ENCODE data around the gene INPP5A. TPM values are rescaled to one million over a fixed set of nuclear protein-coding genes. Genes with fewer than 3 reads are reported as not detected.

INPP5A gene
- total and polyA plus RNA-seq, 4 donors: 12.4 to 39.9 (median 28.2) TPM

DNA sequence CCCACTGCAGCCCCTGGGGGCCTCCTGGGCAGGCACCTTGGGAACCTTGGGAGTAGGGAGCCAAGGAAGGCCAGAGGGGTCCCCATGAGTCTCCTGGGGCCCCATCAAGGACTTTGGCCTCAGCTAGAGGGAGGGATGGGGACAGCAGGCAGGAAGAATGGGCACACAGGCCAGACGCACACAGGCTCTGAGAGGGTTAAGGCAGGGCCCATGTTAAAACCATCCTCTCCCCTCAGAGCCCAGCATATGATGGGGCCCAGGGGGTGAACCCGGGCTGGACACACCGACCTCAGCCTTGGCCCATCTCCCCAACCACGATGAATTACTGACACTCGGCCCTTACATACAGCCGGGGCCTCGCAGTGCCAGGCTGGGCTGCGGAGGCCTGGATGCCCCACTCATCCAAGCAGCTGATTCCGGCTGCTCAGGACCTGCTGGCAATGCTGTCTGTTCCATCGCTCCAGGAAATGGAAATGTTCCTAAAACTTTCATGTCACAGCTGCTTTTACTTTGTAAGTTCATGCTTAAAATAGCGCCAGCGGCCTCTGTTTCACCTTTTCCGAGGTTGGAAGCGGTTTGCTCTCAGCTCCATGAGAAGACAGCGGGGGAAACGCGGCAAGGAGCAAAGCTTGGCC, 17.3 kb upstream of the INPP5A start:
- no peak for ATAC-seq (ENCODE audit: insufficient read depth, low FRiP score)
- DNase-seq: peak; percentile 80 to 94 (median 91)
- peak overlapping the region; percentile 61 to 88 for H3K27ac ChIP-seq (ENCODE audit: low read depth in 1 of 2, low read length in 1 of 2)
- H3K36me3 ChIP-seq (ENCODE audit: control insufficient read depth in 4 of 4, insufficient read depth in 4 of 4, low read length in 4 of 4): no peaks in the 10 kb centered on the region
- H3K9ac ChIP-seq (ENCODE audit: insufficient read depth in 1 of 2, low read length in 2 of 2): no peak overlapping the region
- peaks cover 0 to 2% (median under 1%) of the 10 kb centered on the region in 4 donors for H3K9me3 ChIP-seq (ENCODE audit: control insufficient read depth in 4 of 4, insufficient read depth in 3 of 4, low read length in 3 of 4)
- WGBS, 2 donors: 55 to 78% methylated on average over 17 of the region's 17 CpGs
- H3K4me3 ChIP-seq: no peak overlapping the region
- H3K27me3 ChIP-seq (ENCODE audit: control insufficient read depth in 3 of 3, insufficient read depth in 3 of 3, low read length in 2 of 3): no peaks in the 10 kb centered on the region
- TF ChIP-seq, protein P1, sequence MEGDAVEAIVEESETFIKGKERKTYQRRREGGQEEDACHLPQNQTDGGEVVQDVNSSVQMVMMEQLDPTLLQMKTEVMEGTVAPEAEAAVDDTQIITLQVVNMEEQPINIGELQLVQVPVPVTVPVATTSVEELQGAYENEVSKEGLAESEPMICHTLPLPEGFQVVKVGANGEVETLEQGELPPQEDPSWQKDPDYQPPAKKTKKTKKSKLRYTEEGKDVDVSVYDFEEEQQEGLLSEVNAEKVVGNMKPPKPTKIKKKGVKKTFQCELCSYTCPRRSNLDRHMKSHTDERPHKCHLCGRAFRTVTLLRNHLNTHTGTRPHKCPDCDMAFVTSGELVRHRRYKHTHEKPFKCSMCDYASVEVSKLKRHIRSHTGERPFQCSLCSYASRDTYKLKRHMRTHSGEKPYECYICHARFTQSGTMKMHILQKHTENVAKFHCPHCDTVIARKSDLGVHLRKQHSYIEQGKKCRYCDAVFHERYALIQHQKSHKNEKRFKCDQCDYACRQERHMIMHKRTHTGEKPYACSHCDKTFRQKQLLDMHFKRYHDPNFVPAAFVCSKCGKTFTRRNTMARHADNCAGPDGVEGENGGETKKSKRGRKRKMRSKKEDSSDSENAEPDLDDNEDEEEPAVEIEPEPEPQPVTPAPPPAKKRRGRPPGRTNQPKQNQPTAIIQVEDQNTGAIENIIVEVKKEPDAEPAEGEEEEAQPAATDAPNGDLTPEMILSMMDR (IDR thresholded peaks at IDR 0.05; ENCODE audit: control extremely low read depth, extremely low read depth): no peak
- peaks cover 19 to 64% (median 48%) of the 10 kb centered on the region in 5 donors for H3K4me1 ChIP-seq (ENCODE audit: control insufficient read depth in 5 of 5, insufficient read depth in 5 of 5, low read length in 5 of 5)

DNA sequence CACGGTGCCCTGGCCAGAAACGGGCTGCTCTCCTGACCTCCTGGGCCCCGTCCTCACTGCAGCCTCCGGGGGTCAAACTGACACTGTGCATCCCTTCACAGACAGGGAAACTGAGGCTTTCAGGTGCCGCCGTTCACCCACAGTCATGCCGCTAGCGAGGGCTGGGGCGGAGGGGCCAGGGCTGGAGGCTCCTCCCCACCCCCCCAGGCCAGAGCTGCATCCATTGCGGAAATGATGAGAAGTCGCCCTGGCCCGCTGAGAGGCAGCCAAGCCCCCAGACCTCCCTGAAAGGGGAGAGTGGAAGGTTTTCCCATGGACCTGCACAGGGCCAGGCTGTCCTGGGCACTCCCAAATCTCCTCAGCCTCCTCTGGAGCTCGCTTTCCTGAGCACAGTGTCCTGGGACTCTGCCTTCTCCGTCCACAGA, 16.5 kb upstream of the INPP5A start:
- TF ChIP-seq, protein P1 (IDR thresholded peaks at IDR 0.05; ENCODE audit: control extremely low read depth, extremely low read depth): no peak
- WGBS, 2 donors: 81 to 89% methylated on average over 14 of the region's 14 CpGs
- H3K36me3 ChIP-seq (ENCODE audit: control insufficient read depth in 4 of 4, insufficient read depth in 4 of 4, low read length in 4 of 4): no peaks in the 10 kb centered on the region
- peak in 1 of 3 donors; percentile 16 for DNase-seq
- no peaks in the 10 kb centered on the region for H3K27me3 ChIP-seq (ENCODE audit: control insufficient read depth in 3 of 3, insufficient read depth in 3 of 3, low read length in 2 of 3)
- H3K27ac ChIP-seq (ENCODE audit: low read depth in 1 of 2, low read length in 1 of 2): peak overlapping the region in 1 of 2 donors; percentile 50
- H3K9me3 ChIP-seq (ENCODE audit: control insufficient read depth in 4 of 4, insufficient read depth in 3 of 4, low read length in 3 of 4): peaks cover 0 to 2% (median under 1%) of the 10 kb centered on the region in 4 donors
- no peak for ATAC-seq (ENCODE audit: insufficient read depth, low FRiP score)
- H3K4me1 ChIP-seq (ENCODE audit: control insufficient read depth in 5 of 5, insufficient read depth in 5 of 5, low read length in 5 of 5): peaks cover 19 to 56% (median 44%) of the 10 kb centered on the region in 5 donors
- H3K4me3 ChIP-seq: no peak overlapping the region
- H3K9ac ChIP-seq (ENCODE audit: insufficient read depth in 1 of 2, low read length in 2 of 2): no peak overlapping the region

DNA sequence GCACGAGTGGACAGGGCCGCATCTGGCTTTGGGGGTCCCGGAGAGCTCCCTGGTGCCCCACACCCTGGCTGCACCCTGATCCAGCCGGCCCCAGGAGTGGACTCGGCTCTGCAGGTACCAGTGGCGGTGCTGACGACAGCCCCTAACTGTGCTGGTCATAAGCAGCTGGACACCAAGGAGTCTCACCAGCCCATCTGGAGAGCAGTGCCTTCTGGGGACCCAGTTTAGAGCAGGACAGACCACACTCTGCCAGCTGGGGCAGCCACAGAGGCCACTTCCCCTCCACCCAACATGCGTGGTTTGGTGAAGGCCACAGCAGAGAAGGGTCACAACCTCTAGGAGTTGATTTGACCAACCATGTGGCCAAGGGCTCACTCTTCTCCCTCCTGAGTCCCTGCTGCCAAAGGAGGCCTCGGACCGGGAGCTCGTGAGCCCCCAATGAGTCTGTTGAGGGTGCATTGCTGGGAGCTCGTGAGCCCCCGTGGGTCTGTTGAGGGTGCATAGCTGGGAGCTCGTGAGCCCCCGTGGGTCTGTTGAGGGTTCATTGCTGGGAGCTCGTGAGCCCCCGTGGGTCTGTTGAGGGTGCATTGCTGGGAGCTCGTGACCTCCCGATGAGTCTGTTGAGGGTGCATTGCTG, 16.0 kb upstream of the INPP5A start:
- no peak overlapping the region for H3K4me3 ChIP-seq

More for the DNA sequence above, 16.0 kb upstream of the INPP5A start:
- no peak overlapping the region for H3K9ac ChIP-seq (ENCODE audit: insufficient read depth in 1 of 2, low read length in 2 of 2)
- H3K36me3 ChIP-seq (ENCODE audit: control insufficient read depth in 4 of 4, insufficient read depth in 4 of 4, low read length in 4 of 4): no peaks in the 10 kb centered on the region
- TF ChIP-seq, protein P1 (IDR thresholded peaks at IDR 0.05; ENCODE audit: control extremely low read depth, extremely low read depth): no peak
- H3K4me1 ChIP-seq (ENCODE audit: control insufficient read depth in 5 of 5, insufficient read depth in 5 of 5, low read length in 5 of 5): peaks cover 17 to 51% (median 39%) of the 10 kb centered on the region in 5 donors
- no peaks in the 10 kb centered on the region for H3K9me3 ChIP-seq (ENCODE audit: control insufficient read depth in 4 of 4, insufficient read depth in 3 of 4, low read length in 3 of 4)
- ATAC-seq (ENCODE audit: insufficient read depth, low FRiP score) (no peak), DNase-seq (peak in 1 of 3 donors; percentile 10)
- H3K27ac ChIP-seq (ENCODE audit: low read depth in 1 of 2, low read length in 1 of 2): no peak overlapping the region
- H3K27me3 ChIP-seq (ENCODE audit: control insufficient read depth in 3 of 3, insufficient read depth in 3 of 3, low read length in 2 of 3): no peaks in the 10 kb centered on the region
- 89 to 94% methylated on average over 19 of the region's 19 CpGs for WGBS, 2 donors
